Ramos (cell line): Measurements from ENCODE around the gene AGBL5.
"Not testable (repeated sequence)": the region's sequence is repeated elsewhere in the genome, so short reads cannot be mapped to it uniquely, and the experiment has no call there.

Source experiments
- in situ Hi-C: fragments of 300-500 bp; cut with MboI; formaldehyde crosslinking; loops from one replicate; pipeline ENCODE4 v1.14.3; 2022; ENCODE audit warnings: low sequenced_read_pairs; ENCODE audit not compliant: unreplicated experiment

The AGBL5 gene

GRCh38 chr2:27105981-27106380 lies 54.5 kb downstream of the AGBL5 start:
- in situ Hi-C loops: no loop called here

DNA sequence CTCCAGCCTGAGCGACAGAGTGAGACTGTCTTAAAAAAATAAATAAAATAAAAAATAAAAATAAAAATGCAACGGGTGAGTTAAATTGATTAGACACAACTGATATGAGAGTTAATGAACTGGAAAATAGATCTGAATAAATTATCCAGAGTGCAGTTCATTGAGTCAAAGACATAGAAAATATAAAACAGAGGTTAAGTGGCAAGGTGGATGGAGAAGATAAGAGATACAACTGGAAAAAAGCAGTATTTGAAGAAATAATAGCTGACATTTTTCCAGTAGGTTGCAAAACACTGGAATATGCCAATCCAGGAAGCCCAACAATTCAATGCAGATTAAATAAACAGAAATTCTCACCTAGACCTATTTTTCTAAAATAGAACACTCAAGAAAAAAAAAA lies 56.8 kb downstream of the AGBL5 start:
- in situ Hi-C loops: no loop called here

GRCh38 chr2:27109083-27109482 lies 57.6 kb downstream of the AGBL5 start:
- in situ Hi-C loops: no loop called here

DNA sequence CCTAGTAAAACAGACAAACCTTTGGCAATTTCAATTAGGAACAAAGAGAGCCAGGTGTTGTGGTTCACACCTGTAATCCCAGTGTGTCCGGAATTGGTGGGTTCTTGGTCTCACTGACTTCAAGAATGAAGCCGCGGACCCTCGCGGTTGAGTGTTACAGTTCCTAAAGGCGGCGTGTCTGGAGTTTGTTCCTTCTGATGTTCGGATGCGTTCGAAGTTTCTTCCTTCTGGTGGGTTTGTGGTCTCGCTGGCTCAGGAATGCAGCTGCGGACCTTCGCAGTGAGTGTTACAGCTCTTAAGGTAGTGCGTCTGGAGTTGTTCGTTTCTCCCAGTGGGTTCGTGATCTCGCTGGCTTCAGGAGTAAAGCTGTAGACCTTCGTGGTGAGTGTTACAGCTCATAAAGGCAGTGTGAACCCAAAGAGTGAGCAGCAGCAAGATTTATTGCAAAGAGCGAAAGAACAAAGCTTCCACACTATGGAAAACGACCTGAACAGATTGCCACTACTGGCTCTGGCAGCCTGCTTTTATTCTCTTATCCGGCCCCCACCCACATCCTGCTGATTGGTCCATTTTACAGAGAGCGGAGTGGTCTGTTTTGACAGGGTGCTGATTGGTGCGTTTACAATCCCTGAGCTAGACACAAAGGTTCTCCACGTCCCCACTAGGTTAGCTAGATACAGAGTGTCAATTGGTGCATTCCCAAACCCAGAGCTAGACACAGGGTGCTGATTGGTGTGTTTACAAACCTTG lies 59.3 kb downstream of the AGBL5 start:
- in situ Hi-C loops: not testable (repeated sequence)

DNA sequence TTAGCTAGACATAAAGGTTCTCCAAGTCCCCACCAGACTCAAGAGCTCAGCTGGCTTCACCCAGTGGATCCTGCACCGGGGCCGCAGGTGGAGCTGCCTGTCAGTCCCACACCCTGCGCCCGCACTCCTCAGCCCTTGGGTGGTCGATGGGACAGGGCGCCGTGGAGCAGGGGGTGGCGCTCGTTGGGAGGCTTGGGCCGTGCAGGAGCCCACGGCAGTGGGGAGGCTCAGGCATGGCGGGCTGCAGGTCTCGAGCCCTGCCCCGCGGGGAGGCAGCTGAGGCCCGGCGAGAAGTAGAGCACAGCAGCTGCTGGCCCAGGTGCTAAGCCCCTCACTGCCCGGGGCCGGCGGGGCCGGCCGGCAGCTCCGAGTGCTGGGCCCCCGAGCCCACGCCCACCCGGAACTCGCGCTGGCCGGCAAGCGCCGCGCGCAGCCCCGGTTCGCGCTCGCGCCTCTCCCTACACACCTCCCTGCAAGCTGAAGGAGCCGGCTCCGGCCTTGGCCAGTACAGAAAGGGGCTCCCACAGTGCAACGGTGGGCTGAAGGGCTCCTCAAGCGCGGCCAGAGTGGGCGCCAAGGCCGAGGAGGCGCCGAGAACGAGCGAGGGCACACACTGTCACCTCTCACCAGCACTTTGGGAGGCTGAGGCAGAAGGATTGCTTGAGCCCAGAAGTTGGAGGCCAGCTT lies 60.1 kb downstream of the AGBL5 start:
- in situ Hi-C loops: not testable (repeated sequence)

- in situ Hi-C loops: no loop called here
These were observed 64.1 kb downstream of the AGBL5 start for GRCh38 chr2:27115519-27115918.

GRCh38 chr2:27117995-27118524 lies 66.6 kb downstream of the AGBL5 start:
- in situ Hi-C loops: no loop called here

- in situ Hi-C loops: no loop called here
These were observed 67.3 kb downstream of the AGBL5 start, which contains the start of gene CGREF1 for GRCh38 chr2:27118525-27119329. CGREF1 (minus strand) TSS chr2:27119128; CDS start chr2:27104366, 14,762 bp downstream.

GRCh38 chr2:27119330-27119670 lies 67.8 kb downstream of the AGBL5 start:
- in situ Hi-C loops: not testable (repeated sequence)
